Left hindlimb (tissue), 1 donor: Measurements from ENCODE around the gene KXD1.

Experiments
- DNase-seq: peaks from one replicate; pipeline ENCODE4 v3.0.0-alpha.2; 2018

Gene KXD1

DNA sequence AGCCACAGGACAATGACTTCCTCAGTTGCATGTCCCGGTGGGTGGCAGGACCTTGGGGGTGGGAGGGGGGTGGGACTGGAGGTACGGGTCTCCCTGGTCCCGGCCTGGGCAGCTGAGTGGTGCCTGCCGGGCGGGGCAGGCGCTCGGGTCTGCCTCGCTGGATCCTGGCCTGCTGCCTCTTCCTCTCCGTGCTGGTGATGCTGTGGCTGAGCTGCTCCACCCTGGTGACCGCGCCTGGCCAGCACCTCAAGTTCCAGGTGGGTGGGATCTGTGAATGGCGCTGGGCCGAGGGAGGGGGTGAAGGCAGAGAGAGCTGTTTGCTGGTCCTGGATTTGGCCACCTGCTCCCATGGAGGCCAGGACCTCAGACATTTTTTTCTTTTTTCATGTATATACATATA is 60.6 kb downstream of the KXD1 start:
- DNase-seq = no peak
